ENCODE measurements around the gene CFHR1.

GRCh38 chr1:196774603-196775002 lies 44.9 kb upstream of the CFHR1 start, which contains the start of gene CFHR3:
- no peak for TF ChIP-seq CTCF (CRISPR knock-in tag; IDR thresholded peaks at IDR 0.05)
- no peak for TF ChIP-seq ATF2 (CRISPR knock-in tag; IDR thresholded peaks at IDR 0.05)
- no peak for TF ChIP-seq SUZ12 (IDR thresholded peaks at IDR 0.05; ENCODE audit: low read depth, low read length)
- TF ChIP-seq RARA (CRISPR knock-in tag; IDR thresholded peaks at IDR 0.05): no peak
- TF ChIP-seq FOSL2 (CRISPR knock-in tag; IDR thresholded peaks at IDR 0.05): no peak
- no peak for TF ChIP-seq SAFB2 (CRISPR knock-in tag; IDR thresholded peaks at IDR 0.05; ENCODE audit: borderline replicate concordance, low read depth)
- TF ChIP-seq ZNF784 (CRISPR knock-in tag; IDR thresholded peaks at IDR 0.05; ENCODE audit: borderline replicate concordance): no peak
- TF ChIP-seq FOXK1 (CRISPR knock-in tag; IDR thresholded peaks at IDR 0.05; ENCODE audit: borderline replicate concordance, low read depth): no peak
- no peak for TF ChIP-seq ZFP37 (CRISPR knock-in tag; IDR thresholded peaks at IDR 0.05; ENCODE audit: borderline replicate concordance)
- no peak for TF ChIP-seq DMAP1 (CRISPR knock-in tag; IDR thresholded peaks at IDR 0.05)
- no peak for TF ChIP-seq JUNB (CRISPR knock-in tag; IDR thresholded peaks at IDR 0.05; ENCODE audit: borderline replicate concordance)
- no peak for TF ChIP-seq ZNF256 (CRISPR knock-in tag; conservative IDR thresholded peaks at IDR 0.05)

Measured in HepG2 (cell line).